Natural killer cell (primary cell): Measurements from ENCODE around the gene POMP. TPM values are rescaled to one million over a fixed set of nuclear protein-coding genes. Genes with fewer than 3 reads are reported as not detected.

Experiments used
- ATAC-seq, 3 donors: fragments of 150-1000 bp in 2 of 3; fragments of 200-7000 bp in 1 of 3; cut with Tn5 transposase; 1 replicate in 1 of 3; 2 replicates in 2 of 3; pipeline ENCODE4 v1.10.0; 2021; ENCODE audit warnings: mild to moderate bottlenecking in 2 of 3, moderate library complexity in 2 of 3
- DNase-seq, 2 donors: peaks; one replicate each; pipeline versions ENCODE4 v3.0.0 to v3.0.0-alpha.2; 2013 to 2021; ENCODE audit warnings: mixed read lengths in 1 of 2
- H3K27ac ChIP-seq: one replicate; pipeline ENCODE4 v1.5.1; 2013; ENCODE audit warnings: mild to moderate bottlenecking, low read length
- H3K27me3 ChIP-seq: one replicate; pipeline ENCODE4 v1.6.1; 2013; ENCODE audit warnings: low read length; ENCODE audit not compliant: control insufficient read depth, insufficient read depth
- H3K36me3 ChIP-seq: one replicate; pipeline ENCODE4 v1.6.1; 2013; ENCODE audit warnings: low read length; ENCODE audit not compliant: control insufficient read depth, insufficient read depth
- H3K4me1 ChIP-seq: one replicate; pipeline ENCODE4 v1.6.1; 2013; ENCODE audit warnings: low read length; ENCODE audit not compliant: control insufficient read depth, insufficient read depth
- H3K4me3 ChIP-seq: one replicate; pipeline ENCODE4 v1.5.1; 2013; ENCODE audit warnings: low read length
- H3K9me3 ChIP-seq: one replicate; pipeline ENCODE4 v1.6.1; 2013; ENCODE audit warnings: low read length; ENCODE audit not compliant: control insufficient read depth, insufficient read depth
- H3K27ac Mint-ChIP-seq, 2 donors: one replicate each; pipeline ENCODE4 v1.8.0; 2022; ENCODE audit warnings: mild to moderate bottlenecking in 2 of 2, mixed read lengths in 2 of 2, moderate library complexity in 1 of 2
- H3K27me3 Mint-ChIP-seq, 2 donors: one replicate each; pipeline ENCODE4 v1.8.0; 2022; ENCODE audit warnings: low read depth in 2 of 2, mixed read lengths in 2 of 2
- H3K36me3 Mint-ChIP-seq: one replicate; pipeline ENCODE4 v1.8.0; 2022; ENCODE audit warnings: mixed read lengths
- H3K4me1 Mint-ChIP-seq, 2 donors: one replicate each; pipeline ENCODE4 v1.8.0; 2022; ENCODE audit warnings: mixed read lengths in 2 of 2
- H3K4me3 Mint-ChIP-seq: one replicate; pipeline ENCODE4 v1.8.0; 2022; ENCODE audit warnings: mild to moderate bottlenecking, moderate library complexity, mixed read lengths
- H3K9me3 Mint-ChIP-seq, 2 donors: one replicate each; pipeline ENCODE4 v1.8.0; 2022; ENCODE audit warnings: mixed read lengths in 2 of 2
- CTCF ChIP-seq: fragments of 200-600 bp; IDR thresholded peaks from one replicate; pipeline ENCODE4 v1.8.0; 2022; ENCODE audit warnings: antibody characterized with exemption
- WGBS: methylation state at CpG from one replicate; pipeline ENCODE4 v1.1.7; 2013; ENCODE audit warnings: missing lambda C conversion rate; ENCODE audit not compliant: insufficient coverage; 5-methylcytosine and 5-hydroxymethylcytosine counted together
- intact Hi-C: fragments of 100-400 bp; cut with micrococcal nuclease; formaldehyde crosslinking; loops from one replicate; pipeline ENCODE4 v1.14.2; 2022
- total RNA-seq, 4 donors: library from RNA; stranded (reverse); fragments of 120-200 nt in 1 of 4; gene quantifications; one replicate each; pipeline versions ENCODE4 v1.2.3 to v1.2.4, GENCODE V29; 2013 to 2022

The POMP gene
- total RNA-seq, 3 donors from 2014 or later (not counting 1 experiment from before 2014, with no cell fraction given): 33.0 to 42.2 (median 36.0) TPM

- DNase-seq: peak in 1 of 2 donors; percentile 9
- peaks cover 10% of the 10 kb centered on the region for H3K36me3 Mint-ChIP-seq
- ATAC-seq: peak in 1 of 3 donors; percentile 29
- H3K27me3 Mint-ChIP-seq: no peaks in the 10 kb centered on the region
- H3K27ac Mint-ChIP-seq: no peak overlapping the region
- H3K27me3 ChIP-seq: no peaks in the 10 kb centered on the region
- 63% methylated on average over 5 of the region's 5 CpGs for WGBS
- peaks cover 28% of the 10 kb centered on the region for H3K36me3 ChIP-seq
- no peak overlapping the region for H3K4me3 ChIP-seq
- no peaks in the 10 kb centered on the region for H3K4me1 ChIP-seq
- H3K9me3 Mint-ChIP-seq: no peaks in the 10 kb centered on the region
- H3K27ac ChIP-seq: no peak overlapping the region
- peaks cover 0 to 6% of the 10 kb centered on the region in 2 donors for H3K4me1 Mint-ChIP-seq
- no peak for TF ChIP-seq CTCF
- intact Hi-C loops: no loop called here
- H3K9me3 ChIP-seq: no peaks in the 10 kb centered on the region
- H3K4me3 Mint-ChIP-seq: no peak overlapping the region
Observed at GRCh38 chr13:28707629-28708427, 48.9 kb downstream of the POMP start.

- Histone ChIP-seq H3K27me3 (no peaks in the 10 kb centered on the region), H3K4me1 (no peaks in the 10 kb centered on the region), H3K9me3 (no peaks in the 10 kb centered on the region), H3K27ac (no peak overlapping the region), H3K36me3 (peaks cover 19% of the 10 kb centered on the region), H3K4me3 (no peak overlapping the region)
- Mint-ChIP-seq H3K9me3 (no peaks in the 10 kb centered on the region), H3K4me3 (no peak overlapping the region), H3K27me3 (no peaks in the 10 kb centered on the region), H3K36me3 (no peaks in the 10 kb centered on the region), H3K4me1 (peaks cover 5 to 6% of the 10 kb centered on the region in 2 donors), H3K27ac (no peak overlapping the region)
- intact Hi-C loops: no loop called here
- TF ChIP-seq CTCF: no peak
- ATAC-seq (no peak), DNase-seq (no peak)
- WGBS: 98% methylated on average over 4 of the region's 4 CpGs
Observed at GRCh38 chr13:28710161-28710560, 51.2 kb downstream of the POMP start.

GRCh38 chr13:28714651-28715050 is 55.7 kb downstream of the POMP start:
- DNase-seq: no peak
- Histone ChIP-seq H3K27me3 (no peaks in the 10 kb centered on the region), H3K36me3 (peaks cover 15% of the 10 kb centered on the region), H3K9me3 (no peaks in the 10 kb centered on the region), H3K4me1 (peaks cover 5% of the 10 kb centered on the region), H3K27ac (no peak overlapping the region), H3K4me3 (no peak overlapping the region)
- 90% methylated on average over 1 of the region's 1 CpG for WGBS
- Mint-ChIP-seq H3K27me3 (no peaks in the 10 kb centered on the region), H3K4me1 (peaks cover 29 to 32% of the 10 kb centered on the region in 2 donors), H3K4me3 (no peak overlapping the region), H3K9me3 (no peaks in the 10 kb centered on the region), H3K27ac (peak overlapping the region in 1 of 2 donors; percentile 5), H3K36me3 (no peaks in the 10 kb centered on the region)
- intact Hi-C loops: no loop called here
- TF ChIP-seq CTCF: no peak
- no peak for ATAC-seq

- 80% methylated on average over 8 of the region's 8 CpGs for WGBS
- Histone ChIP-seq H3K9me3 (no peaks in the 10 kb centered on the region), H3K36me3 (peaks cover 8% of the 10 kb centered on the region), H3K27me3 (no peaks in the 10 kb centered on the region), H3K4me3 (no peak overlapping the region), H3K27ac (no peak overlapping the region), H3K4me1 (peaks cover 5% of the 10 kb centered on the region)
- DNase-seq (no peak), ATAC-seq (no peak)
- H3K27ac Mint-ChIP-seq: peak overlapping the region; percentile 91 to 94
- TF ChIP-seq CTCF: no peak
- H3K4me3 Mint-ChIP-seq: peak overlapping the region; percentile 77
- peaks cover 31 to 32% of the 10 kb centered on the region in 2 donors for H3K4me1 Mint-ChIP-seq
- H3K36me3 Mint-ChIP-seq: no peaks in the 10 kb centered on the region
- no peaks in the 10 kb centered on the region for H3K9me3 Mint-ChIP-seq
- H3K27me3 Mint-ChIP-seq: no peaks in the 10 kb centered on the region
- intact Hi-C loops: no loop called here
Observed at GRCh38 chr13:28716511-28716910, 57.6 kb downstream of the POMP start.
